ENCODE measurements around the gene NPHP4. TPM values are rescaled to one million over a fixed set of nuclear protein-coding genes. Genes with fewer than 3 reads are reported as not detected.

Gene NPHP4
- total RNA-seq, 2 experiments from 2014 or later, result 13.4 to 24.2 TPM

DNA sequence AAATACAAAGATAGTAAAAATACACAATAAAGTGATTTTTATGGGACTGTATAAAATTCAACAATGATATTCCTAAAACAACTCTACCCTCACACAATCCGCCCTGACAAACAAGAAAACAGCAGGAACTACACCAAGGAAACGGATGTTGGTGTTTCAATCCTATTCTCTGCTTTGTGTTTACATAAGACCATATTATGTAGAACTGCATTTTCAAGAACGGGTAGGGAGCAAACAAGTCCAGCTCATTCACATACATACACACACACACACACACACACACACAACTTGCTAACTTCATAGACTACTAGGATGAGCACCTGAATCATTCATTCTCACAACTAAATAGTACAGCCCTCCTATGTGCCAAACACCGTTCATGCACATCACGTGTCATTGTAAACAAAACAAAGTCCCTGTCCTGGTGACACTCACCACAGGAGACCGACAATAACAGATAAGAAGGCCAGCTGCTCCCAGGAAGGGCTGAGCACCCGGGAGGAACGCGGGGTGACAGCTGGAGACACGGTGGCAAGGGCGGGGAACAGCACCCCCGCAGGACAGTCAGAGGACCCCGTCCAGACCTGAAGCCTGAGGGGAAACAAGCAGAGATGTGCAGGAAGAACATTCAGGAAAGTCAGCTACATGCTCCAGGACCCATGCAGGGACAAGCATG, 43.0 kb downstream of the NPHP4 start:
- Histone ChIP-seq H3K9me2 (ENCODE audit: insufficient read depth, low read length) (no peaks in the 10 kb centered on the region), H3K4me1 (ENCODE audit: insufficient read depth, low read length, poor library complexity, severe bottlenecking) (no peaks in the 10 kb centered on the region), H4K20me1 (ENCODE audit: insufficient read depth, low read length) (no peaks in the 10 kb centered on the region), H3K4me2 (ENCODE audit: low read length) (no peak overlapping the region), H3K4me3 (ENCODE audit: low read depth, low read length, poor library complexity, severe bottlenecking) (no peak overlapping the region), H3K79me2 (ENCODE audit: insufficient read depth, low read depth, low read length) (no peaks in the 10 kb centered on the region), H3K27ac (ENCODE audit: low read depth, low read length, poor library complexity, severe bottlenecking) (no peak overlapping the region), H2AFZ (ENCODE audit: low read length) (no peak overlapping the region), H3K36me3 (ENCODE audit: insufficient read depth, low read length) (peaks cover 22% of the 10 kb centered on the region; the same call in 1 of the 2 replicates), H3K9me3 (ENCODE audit: low read length) (no peaks in the 10 kb centered on the region)
- intact Hi-C loops (cut with micrococcal nuclease; ENCODE audit: unreplicated experiment), result no loop called here
- CTCF ChIA-PET (ENCODE audit: unreplicated experiment), result no interaction called here
- DNase-seq (ENCODE audit: low spot score), result no peak
- POLR2A ChIA-PET, result no interaction called here
- BruUV-seq (replicated peaks), result no TSS peak
- no peak for TF ChIP-seq EZH2phosphoT487 (IDR thresholded peaks at IDR 0.05; ENCODE audit: borderline replicate concordance, low read depth, low read length)
- TF ChIP-seq, protein P1, sequence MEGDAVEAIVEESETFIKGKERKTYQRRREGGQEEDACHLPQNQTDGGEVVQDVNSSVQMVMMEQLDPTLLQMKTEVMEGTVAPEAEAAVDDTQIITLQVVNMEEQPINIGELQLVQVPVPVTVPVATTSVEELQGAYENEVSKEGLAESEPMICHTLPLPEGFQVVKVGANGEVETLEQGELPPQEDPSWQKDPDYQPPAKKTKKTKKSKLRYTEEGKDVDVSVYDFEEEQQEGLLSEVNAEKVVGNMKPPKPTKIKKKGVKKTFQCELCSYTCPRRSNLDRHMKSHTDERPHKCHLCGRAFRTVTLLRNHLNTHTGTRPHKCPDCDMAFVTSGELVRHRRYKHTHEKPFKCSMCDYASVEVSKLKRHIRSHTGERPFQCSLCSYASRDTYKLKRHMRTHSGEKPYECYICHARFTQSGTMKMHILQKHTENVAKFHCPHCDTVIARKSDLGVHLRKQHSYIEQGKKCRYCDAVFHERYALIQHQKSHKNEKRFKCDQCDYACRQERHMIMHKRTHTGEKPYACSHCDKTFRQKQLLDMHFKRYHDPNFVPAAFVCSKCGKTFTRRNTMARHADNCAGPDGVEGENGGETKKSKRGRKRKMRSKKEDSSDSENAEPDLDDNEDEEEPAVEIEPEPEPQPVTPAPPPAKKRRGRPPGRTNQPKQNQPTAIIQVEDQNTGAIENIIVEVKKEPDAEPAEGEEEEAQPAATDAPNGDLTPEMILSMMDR (conservative IDR thresholded peaks at IDR 0.05; ENCODE audit: low read length), result peak; percentile 68

DNA sequence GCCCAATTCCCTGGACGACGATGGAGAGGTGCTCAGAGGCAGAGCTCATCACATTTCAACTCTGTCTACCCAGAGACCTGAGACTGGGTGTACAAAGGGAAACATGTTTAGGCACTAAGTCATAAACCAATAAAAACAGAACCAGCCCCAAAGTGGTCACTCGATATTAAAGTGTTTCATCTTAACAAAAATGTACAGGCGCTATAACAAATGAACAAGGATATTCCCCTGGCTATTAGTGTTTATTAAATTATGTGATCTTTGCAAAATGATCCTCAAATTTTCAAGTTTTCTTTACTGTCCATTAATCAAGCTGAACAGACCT, 43.6 kb downstream of the NPHP4 start:
- Histone ChIP-seq H3K4me2 (ENCODE audit: low read length) (no peak overlapping the region), H4K20me1 (ENCODE audit: insufficient read depth, low read length) (no peaks in the 10 kb centered on the region), H2AFZ (ENCODE audit: low read length) (no peak overlapping the region), H3K4me1 (ENCODE audit: insufficient read depth, low read length, poor library complexity, severe bottlenecking) (no peaks in the 10 kb centered on the region), H3K36me3 (ENCODE audit: insufficient read depth, low read length) (peaks cover 21% of the 10 kb centered on the region; the same call in 1 of the 2 replicates), H3K79me2 (ENCODE audit: insufficient read depth, low read depth, low read length) (no peaks in the 10 kb centered on the region), H3K9me3 (ENCODE audit: low read length) (no peaks in the 10 kb centered on the region), H3K4me3 (ENCODE audit: low read depth, low read length, poor library complexity, severe bottlenecking) (no peak overlapping the region), H3K27ac (ENCODE audit: low read depth, low read length, poor library complexity, severe bottlenecking) (no peak overlapping the region), H3K9me2 (ENCODE audit: insufficient read depth, low read length) (no peaks in the 10 kb centered on the region)
- no peak for DNase-seq (ENCODE audit: low spot score)
- intact Hi-C loops (cut with micrococcal nuclease; ENCODE audit: unreplicated experiment), result no loop called here
- ChIA-PET CTCF (ENCODE audit: unreplicated experiment) (no interaction called here), POLR2A (no interaction called here)
- TF ChIP-seq, protein P1 (conservative IDR thresholded peaks at IDR 0.05; ENCODE audit: low read length), result no peak
- TF ChIP-seq EZH2phosphoT487 (IDR thresholded peaks at IDR 0.05; ENCODE audit: borderline replicate concordance, low read depth, low read length), result no peak
- no TSS peak for BruUV-seq (replicated peaks)

DNA sequence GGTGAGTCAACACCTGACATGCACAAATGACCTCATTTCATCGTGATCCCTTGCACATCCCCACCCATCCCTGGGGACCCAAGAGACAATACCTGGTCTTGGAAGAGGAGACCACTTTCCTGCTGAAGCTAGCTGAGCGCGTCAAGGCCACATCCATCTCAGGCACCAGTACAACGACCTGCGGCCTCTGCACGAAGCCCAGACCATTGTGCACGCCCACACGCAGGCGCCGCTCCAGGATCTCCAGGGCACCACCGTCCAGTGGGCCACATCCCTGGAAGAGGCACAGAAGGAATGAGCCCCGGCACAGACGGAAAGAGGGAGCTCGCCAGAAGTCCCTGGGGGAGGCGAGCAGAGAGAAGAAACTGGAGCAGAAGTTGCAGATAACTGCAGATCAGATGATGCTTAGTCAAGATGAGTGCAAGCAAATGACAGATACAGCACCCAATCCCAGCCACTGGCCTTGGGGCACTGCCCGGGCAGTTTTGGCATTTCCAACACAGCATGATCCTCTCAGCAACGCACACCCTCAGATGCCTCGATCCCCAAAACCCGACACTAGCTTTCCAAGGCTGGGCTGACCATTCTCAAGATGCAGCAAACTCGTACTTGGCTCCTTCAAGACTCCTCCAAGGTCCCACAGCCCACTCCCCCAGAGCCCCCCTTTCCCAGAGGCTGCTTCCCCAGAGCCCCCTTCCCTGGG, 44.1 kb downstream of the NPHP4 start:
- H3K4me3 ChIP-seq (ENCODE audit: low read depth, low read length, poor library complexity, severe bottlenecking), result no peak overlapping the region
- no peaks in the 10 kb centered on the region for H4K20me1 ChIP-seq (ENCODE audit: insufficient read depth, low read length)
- CTCF ChIA-PET (ENCODE audit: unreplicated experiment), result no interaction called here
- intact Hi-C loops (cut with micrococcal nuclease; ENCODE audit: unreplicated experiment), result no loop called here
- no TSS peak for BruUV-seq (replicated peaks)
- no peaks in the 10 kb centered on the region for H3K9me2 ChIP-seq (ENCODE audit: insufficient read depth, low read length)
- TF ChIP-seq EZH2phosphoT487 (IDR thresholded peaks at IDR 0.05; ENCODE audit: borderline replicate concordance, low read depth, low read length), result no peak
- TF ChIP-seq, protein P1 (conservative IDR thresholded peaks at IDR 0.05; ENCODE audit: low read length), result no peak
- H3K79me2 ChIP-seq (ENCODE audit: insufficient read depth, low read depth, low read length), result no peaks in the 10 kb centered on the region
- no peak overlapping the region for H2AFZ ChIP-seq (ENCODE audit: low read length)
- H3K9me3 ChIP-seq (ENCODE audit: low read length), result no peaks in the 10 kb centered on the region
- H3K27ac ChIP-seq (ENCODE audit: low read depth, low read length, poor library complexity, severe bottlenecking), result no peak overlapping the region
- H3K4me1 ChIP-seq (ENCODE audit: insufficient read depth, low read length, poor library complexity, severe bottlenecking), result no peaks in the 10 kb centered on the region
- POLR2A ChIA-PET, result no interaction called here
- no peak overlapping the region for H3K4me2 ChIP-seq (ENCODE audit: low read length)
- no peak for DNase-seq (ENCODE audit: low spot score)
- peaks cover 18% of the 10 kb centered on the region; the same call in 1 of the 2 replicates for H3K36me3 ChIP-seq (ENCODE audit: insufficient read depth, low read length)
